Psoas muscle (tissue), 8 donors: ENCODE data around the gene SEPTIN2. TPM values are rescaled to one million over a fixed set of nuclear protein-coding genes. Genes with fewer than 3 reads are reported as not detected.

Source experiments
- ATAC-seq, 4 donors: fragments of 200-7000 bp; cut with Tn5 transposase; one replicate each; pipeline ENCODE4 v1.9.1; 2020; ENCODE audit warnings: moderate library complexity in 3 of 4, mild to moderate bottlenecking in 2 of 4
- DNase-seq, 2 donors: peaks; one replicate each; pipeline ENCODE4 v3.0.0-alpha.2; 2020
- H3K27ac ChIP-seq: fragments of 200-600 bp; one replicate; pipeline ENCODE4 v1.8.0; 2022
- H3K27me3 ChIP-seq, 3 donors: fragments of 200-600 bp in 1 of 3; one replicate each; pipeline versions ENCODE4 v1.6.1 to v1.8.0; 2013 to 2022; ENCODE audit warnings: low read length in 2 of 3, mild to moderate bottlenecking in 2 of 3, moderate library complexity in 1 of 3; ENCODE audit not compliant: insufficient read depth in 3 of 3
- H3K36me3 ChIP-seq, 2 donors: fragments of 200-600 bp in 1 of 2; one replicate each; pipeline versions ENCODE4 v1.6.1 to v1.8.0; 2013 to 2022; ENCODE audit warnings: low read depth in 1 of 2, mild to moderate bottlenecking in 1 of 2, moderate library complexity in 1 of 2; ENCODE audit not compliant: insufficient read depth in 1 of 2
- H3K4me1 ChIP-seq: fragments of 200-600 bp; one replicate; pipeline ENCODE4 v1.8.0; 2022
- H3K4me3 ChIP-seq: fragments of 200-600 bp; one replicate; pipeline ENCODE4 v1.8.0; 2022; ENCODE audit warnings: mild to moderate bottlenecking
- H3K9me3 ChIP-seq: fragments of 200-600 bp; one replicate; pipeline ENCODE4 v1.8.0; 2022
- WGBS, 3 donors: extraction: QIAGEN DNeasy Blood & Tissue Kit; methylation state at CpG; one replicate each; pipeline versions ENCODE4 v1.1.6 to v1.1.7; 2013; 5-methylcytosine and 5-hydroxymethylcytosine counted together
- intact Hi-C, 2 donors: fragments of 100-400 bp; cut with DNase I; formaldehyde crosslinking; loops; one replicate each; pipeline versions ENCODE4 v1.11.0 to v1.14.2; 2022
- polyA plus RNA-seq, 3 donors: library from polyadenylated mRNA; stranded (reverse); fragments of 200-250 nt; gene quantifications; one replicate each; pipeline ENCODE4 v1.2.3, GENCODE V29; 2013
- total RNA-seq, 4 donors: library from RNA; stranded (reverse); fragmentation: NEBNext Ultra II Directional in 2 of 4; extraction: Animal tissue kit (Norgen Biotek cat#: 25700) in 2 of 4; gene quantifications; one replicate each; pipeline versions ENCODE4 v1.2.1 to v1.2.4, GENCODE V29; 2021 to 2023
- TF ChIP-seq, protein P1 (sequence below): fragments of 200-600 bp; IDR thresholded peaks from one replicate; pipeline ENCODE4 v1.8.0; 2022; ENCODE audit warnings: antibody characterized with exemption
- donor health status: healthy with polysubstance abuse.
- donor health status: DM: no; HTN: no; CAD: no; lungs with moderate emphysema.
- donor health status: Bipolar disorder and iron deficiency.
- donor health status: healthy.
- donor health status: DM: yes; HTN: yes; CAD: no.
- donor health status: DM: no; HTN: no; CAD: no.
- donor health status: DM: no; HTN: no; CAD: no.
- donor health status: DM: yes; HTN: yes; CAD: no.

Gene SEPTIN2
- total and polyA plus RNA-seq, 7 donors: 68.8 to 161 (median 122) TPM

DNA sequence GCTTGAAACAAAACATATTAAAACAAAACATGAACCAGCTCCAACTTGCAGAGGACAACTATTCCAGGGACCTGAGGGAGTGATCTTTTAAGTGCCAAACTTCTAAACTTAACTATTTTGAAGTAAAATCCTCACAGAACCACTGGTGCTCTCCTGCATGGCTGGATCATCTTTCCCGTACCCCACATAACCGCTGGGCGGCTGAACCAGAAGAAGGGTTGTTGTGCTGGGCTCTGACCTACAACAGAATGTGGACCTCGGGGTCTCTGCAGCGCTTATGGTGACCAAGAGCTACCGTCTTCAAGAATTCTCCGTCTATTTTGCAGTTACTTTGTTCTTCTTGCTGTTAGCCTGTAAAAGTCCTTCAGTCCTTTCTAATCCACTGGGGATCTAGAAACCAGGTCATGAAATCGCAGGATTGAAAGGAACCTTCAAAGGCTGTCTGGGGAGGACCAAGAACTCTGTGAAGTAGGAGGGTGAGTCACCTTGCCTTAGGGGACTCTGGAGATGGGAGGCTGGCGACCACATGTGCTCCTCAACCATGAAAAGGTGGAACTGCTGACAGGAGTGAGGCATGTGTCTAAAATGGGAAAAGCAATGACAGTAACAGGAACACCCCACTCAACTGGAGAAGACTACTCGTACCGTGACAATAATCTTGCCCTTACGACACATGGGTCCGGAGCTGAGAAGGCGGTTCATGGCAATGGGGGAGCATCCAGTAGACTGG lies 46.8 kb upstream of the SEPTIN2 start:
- intact Hi-C loops: loop anchor here in 1 of 2 donors (5.0 to 10.0 kb wide), 2 partner anchors 47 to 336 kb away; no protein-coding TSS in a partner anchor
- 75 to 89% (median 80%) methylated on average over 14 of the region's 14 CpGs for WGBS, 3 donors
- no peaks in the 10 kb centered on the region for H3K9me3 ChIP-seq
- TF ChIP-seq, protein P1, sequence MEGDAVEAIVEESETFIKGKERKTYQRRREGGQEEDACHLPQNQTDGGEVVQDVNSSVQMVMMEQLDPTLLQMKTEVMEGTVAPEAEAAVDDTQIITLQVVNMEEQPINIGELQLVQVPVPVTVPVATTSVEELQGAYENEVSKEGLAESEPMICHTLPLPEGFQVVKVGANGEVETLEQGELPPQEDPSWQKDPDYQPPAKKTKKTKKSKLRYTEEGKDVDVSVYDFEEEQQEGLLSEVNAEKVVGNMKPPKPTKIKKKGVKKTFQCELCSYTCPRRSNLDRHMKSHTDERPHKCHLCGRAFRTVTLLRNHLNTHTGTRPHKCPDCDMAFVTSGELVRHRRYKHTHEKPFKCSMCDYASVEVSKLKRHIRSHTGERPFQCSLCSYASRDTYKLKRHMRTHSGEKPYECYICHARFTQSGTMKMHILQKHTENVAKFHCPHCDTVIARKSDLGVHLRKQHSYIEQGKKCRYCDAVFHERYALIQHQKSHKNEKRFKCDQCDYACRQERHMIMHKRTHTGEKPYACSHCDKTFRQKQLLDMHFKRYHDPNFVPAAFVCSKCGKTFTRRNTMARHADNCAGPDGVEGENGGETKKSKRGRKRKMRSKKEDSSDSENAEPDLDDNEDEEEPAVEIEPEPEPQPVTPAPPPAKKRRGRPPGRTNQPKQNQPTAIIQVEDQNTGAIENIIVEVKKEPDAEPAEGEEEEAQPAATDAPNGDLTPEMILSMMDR: no peak
- H3K27me3 ChIP-seq: no peaks in the 10 kb centered on the region
- H3K36me3 ChIP-seq: peaks cover 0 to 49% of the 10 kb centered on the region in 2 donors
- ATAC-seq (peak; percentile 62 to 71 (median 64)), DNase-seq (no peak)
- H3K4me1 ChIP-seq: peaks cover 41% of the 10 kb centered on the region
- peak overlapping the region; percentile 24 for H3K27ac ChIP-seq
- no peak overlapping the region for H3K4me3 ChIP-seq

DNA sequence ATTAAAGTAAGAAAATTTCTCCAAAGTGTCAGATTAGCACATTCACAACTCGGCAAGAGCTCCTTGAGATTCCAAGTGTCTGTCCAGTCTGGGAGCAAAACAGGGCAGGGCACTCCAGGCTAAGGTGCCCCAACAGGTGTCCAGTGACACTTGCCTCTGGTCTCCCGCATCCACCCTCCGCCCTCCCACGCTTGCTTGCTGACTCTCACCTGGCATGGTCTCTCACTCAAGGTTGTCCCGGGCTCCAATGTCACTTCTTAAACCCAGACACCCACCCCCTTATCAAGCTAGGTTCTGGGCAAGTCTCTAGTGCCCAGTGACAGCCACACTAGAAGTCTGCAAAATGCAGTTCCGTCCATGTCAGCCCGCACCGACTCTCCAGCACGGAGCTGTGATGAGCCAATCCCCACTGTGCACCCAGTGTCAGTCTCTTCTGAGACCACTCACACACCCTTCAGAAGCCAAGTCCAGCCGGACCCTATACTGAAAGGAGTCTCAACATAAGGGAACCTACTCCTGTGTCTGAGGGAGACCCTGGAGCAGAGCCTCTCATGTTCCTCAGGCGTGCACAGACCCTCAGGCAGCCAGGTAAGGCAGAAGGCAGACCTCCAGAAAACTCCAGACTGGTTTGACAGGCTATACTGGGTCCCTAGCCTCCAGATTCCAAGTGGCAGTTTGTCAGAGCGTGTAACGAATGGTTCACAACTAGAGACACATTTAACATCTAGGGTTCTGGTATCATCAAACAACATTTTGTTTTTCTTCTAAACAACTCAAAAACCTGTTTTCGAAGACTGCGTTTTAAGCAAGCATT lies 45.8 kb upstream of the SEPTIN2 start:
- ATAC-seq: peak; percentile 22 to 53 (median 28)
- Histone ChIP-seq H3K9me3 (peaks cover under 1% of the 10 kb centered on the region), H3K27ac (peak overlapping the region; percentile 24), H3K4me3 (no peak overlapping the region), H3K36me3 (peaks cover 0 to 39% of the 10 kb centered on the region in 2 donors), H3K4me1 (peaks cover 41% of the 10 kb centered on the region), H3K27me3 (no peaks in the 10 kb centered on the region)
- no peak for DNase-seq
- intact Hi-C loops: loop anchor here (5.0 to 10.0 kb wide), 4 partner anchors 47 to 335 kb away; partner anchors contain the start of genes HDLBP (in 1 of the 2) and SEPTIN2 (in 1 of the 2)
- TF ChIP-seq, protein P1: no peak
- WGBS, 3 donors: 52 to 66% (median 55%) methylated on average over 15 of the region's 15 CpGs

DNA sequence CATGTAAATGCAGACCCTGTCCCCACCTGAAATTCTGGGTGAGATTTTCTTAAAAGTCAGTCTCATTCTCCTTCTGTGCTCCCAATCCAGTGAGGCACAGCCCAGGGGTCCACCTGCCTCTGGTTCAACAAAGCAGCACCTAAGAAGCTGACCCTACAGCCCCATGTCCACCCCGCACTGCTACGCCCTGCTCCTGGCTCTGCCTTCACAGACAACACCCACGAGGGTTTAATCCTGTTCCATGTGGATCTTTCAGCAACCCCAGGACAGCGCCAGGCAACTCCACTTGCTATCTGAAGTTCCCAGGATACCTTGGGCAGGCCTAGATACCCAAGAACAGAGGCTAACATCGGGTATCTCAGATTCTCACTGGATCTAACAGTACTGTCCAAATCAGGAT lies 45.2 kb upstream of the SEPTIN2 start:
- no peak for DNase-seq
- H3K36me3 ChIP-seq: peaks cover 0 to 33% of the 10 kb centered on the region in 2 donors
- peak overlapping the region; percentile 93 for H3K4me3 ChIP-seq
- WGBS, 3 donors: 52 to 58% (median 53%) methylated on average over 5 of the region's 5 CpGs
- no peak for ATAC-seq
- no peaks in the 10 kb centered on the region for H3K27me3 ChIP-seq
- peaks cover 41% of the 10 kb centered on the region for H3K4me1 ChIP-seq
- peak overlapping the region; percentile 89 for H3K27ac ChIP-seq
- peaks cover 6% of the 10 kb centered on the region for H3K9me3 ChIP-seq
- intact Hi-C loops: loop anchor here (5.0 kb wide), 2 partner anchors 47 to 82 kb away; partner anchors contain the start of genes HDLBP (in 1 of the 2) and SEPTIN2 (in 1 of the 2)
- TF ChIP-seq, protein P1: no peak

DNA sequence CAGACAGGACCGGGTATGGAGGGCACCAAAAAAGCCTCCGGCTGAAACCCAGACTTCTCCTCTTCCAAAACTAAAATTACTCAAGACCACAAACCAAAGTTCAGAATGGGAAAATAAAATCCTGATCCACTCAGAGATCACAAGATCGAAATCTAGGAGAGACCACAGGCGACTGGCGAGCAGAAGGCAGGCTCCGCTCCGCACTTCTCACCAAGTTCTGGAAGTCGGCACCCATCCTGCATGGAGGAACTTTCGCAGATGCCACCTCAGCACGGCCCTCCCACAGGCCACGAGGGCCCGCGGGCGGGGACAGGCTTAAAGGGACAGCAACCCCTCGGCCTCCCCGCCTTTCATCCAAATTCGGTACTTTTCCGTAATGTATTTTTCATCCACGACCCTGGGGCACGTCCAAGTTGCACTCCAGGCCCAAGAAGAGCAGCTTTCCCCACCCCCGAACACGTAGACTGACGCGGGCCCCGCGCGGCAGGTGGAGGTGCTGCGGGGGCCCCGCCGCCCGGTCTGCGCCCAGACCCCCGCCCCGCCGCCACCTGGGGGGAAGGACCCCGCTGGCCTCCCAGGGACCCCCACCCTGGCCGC lies 43.9 kb upstream of the SEPTIN2 start:
- H3K27me3 ChIP-seq: no peaks in the 10 kb centered on the region
- peaks cover 37% of the 10 kb centered on the region for H3K4me1 ChIP-seq
- peak overlapping the region; percentile 93 for H3K4me3 ChIP-seq
- H3K27ac ChIP-seq: peak overlapping the region; percentile 89
- intact Hi-C loops: loop anchor here (1.0 to 5.0 kb wide), 3 partner anchors 44 to 80 kb away; partner anchors contain the start of genes HDLBP (in 1 of the 2) and SEPTIN2 (in 1 of the 2)
- peak; percentile 86 to 87 for DNase-seq
- H3K36me3 ChIP-seq: peaks cover 0 to 20% of the 10 kb centered on the region in 2 donors
- peaks cover 10% of the 10 kb centered on the region for H3K9me3 ChIP-seq
- 0 to 2% (median 0%) methylated on average over 28 to 37 of the region's 37 CpGs for WGBS, 3 donors
- ATAC-seq: peak; percentile 74 to 85 (median 80)
- TF ChIP-seq, protein P1: no peak
